ENCODE data around the gene CNGA2.

Gene CNGA2

DNA sequence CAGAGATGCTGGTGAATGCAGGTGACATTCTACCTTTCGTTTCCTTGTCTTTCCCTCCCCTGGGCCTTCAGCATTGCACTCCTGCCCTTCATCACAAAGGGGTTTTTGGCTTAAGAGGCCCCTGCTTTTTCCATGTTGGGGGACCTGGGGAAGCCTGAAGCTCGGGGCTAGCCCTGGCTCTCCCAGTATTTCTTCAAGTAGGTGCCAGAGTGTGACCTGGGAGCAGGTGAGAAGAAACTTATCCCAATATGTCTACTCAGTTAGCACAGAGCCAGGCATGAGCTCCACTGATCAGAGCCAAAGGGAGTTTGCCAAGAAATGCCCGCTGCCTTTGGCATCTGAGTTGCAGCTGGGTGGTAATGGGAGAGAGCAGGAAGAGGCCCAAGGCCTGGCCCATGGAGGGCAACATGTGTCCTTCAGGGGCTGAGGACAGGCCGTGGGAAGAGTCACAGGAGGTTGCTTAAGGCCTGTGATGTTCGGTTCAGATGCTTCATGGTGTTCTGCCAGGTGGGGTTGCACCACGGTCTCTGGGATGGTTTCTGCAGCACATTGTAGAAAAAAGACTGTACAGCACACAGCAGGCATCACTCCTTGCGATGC lies 31.7 kb upstream of the CNGA2 start:
- no peak for TF ChIP-seq GATA3 (IDR thresholded peaks at IDR 0.05; ENCODE audit: low read depth, low read length)
- no peak for TF ChIP-seq GATA2 (IDR thresholded peaks at IDR 0.05; ENCODE audit: low read depth, low read length)

DNA sequence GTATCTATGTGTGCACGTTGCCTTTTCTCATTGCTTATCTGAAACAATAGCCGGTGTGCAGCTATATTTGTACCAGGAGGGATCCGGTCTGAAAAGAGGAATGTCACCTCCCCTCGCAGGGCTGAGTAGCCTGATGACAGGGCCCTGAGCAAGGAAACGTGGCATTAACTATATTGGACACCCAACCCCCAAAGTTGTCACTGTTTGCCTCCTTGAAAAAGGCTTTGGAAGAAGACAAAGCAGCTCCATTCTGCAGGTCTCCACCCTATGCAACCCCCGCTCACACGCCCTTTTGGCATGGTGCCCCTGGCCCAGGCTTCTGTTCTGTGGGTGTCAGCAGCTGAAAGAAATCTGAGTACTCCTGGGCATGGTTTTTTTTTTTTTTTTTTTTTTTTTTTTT lies 31.1 kb upstream of the CNGA2 start:
- TF ChIP-seq GATA2 (IDR thresholded peaks at IDR 0.05; ENCODE audit: low read depth, low read length) = no peak
- TF ChIP-seq GATA3 (IDR thresholded peaks at IDR 0.05; ENCODE audit: low read depth, low read length) = no peak

DNA sequence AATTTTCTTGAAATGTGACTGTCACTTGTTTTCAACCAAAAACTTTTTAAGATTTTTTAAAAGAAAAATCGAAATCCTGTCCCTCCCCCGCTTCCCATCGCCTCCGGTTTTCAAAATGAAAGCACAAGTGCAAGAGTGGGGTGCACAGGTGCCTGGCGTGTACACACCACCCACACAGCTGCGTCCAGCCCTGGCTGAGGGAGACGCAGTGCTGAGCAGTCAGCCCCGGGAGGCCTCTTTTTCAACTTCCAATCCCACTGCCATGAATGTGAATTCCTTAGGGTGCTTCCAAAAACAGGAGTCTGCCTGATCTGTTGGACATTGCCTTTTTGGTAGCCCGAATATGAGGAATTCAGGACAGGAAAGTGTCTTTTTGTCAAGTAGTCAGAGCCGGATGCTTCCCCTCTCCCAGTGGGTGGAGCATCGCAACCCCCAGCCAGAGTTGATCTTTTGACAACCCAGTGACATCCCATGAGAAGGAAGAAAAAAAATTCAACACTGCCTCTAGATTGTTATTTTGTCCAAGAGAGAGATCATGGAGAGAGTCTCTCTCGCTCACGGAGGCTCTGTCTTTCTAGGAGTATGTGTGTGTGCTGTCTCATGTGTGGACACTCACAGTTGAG lies 30.4 kb upstream of the CNGA2 start:
- TF ChIP-seq GATA2 (IDR thresholded peaks at IDR 0.05; ENCODE audit: low read depth, low read length) (no peak), GATA3 (IDR thresholded peaks at IDR 0.05; ENCODE audit: low read depth, low read length) (no peak)

DNA sequence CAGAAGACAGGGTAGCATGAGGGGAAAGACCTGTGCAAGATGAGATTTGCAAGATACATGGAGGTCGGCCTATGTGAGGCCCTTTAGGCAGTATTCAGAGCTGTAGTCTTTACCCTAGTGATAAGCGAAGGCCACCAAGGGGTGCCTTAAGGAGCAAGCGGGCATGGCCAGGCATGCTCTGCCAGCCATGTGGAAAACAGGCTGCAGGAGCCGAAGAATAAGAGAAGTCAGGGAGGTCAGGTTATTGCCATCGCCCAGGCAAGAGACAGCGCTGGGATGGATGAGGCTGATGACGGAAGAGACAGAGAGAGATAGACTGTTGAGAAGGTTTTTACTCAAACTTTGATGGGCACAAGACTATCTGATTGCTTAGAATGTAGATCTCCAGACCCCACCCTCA lies 25.7 kb upstream of the CNGA2 start:
- TF ChIP-seq GATA2 (IDR thresholded peaks at IDR 0.05; ENCODE audit: low read depth, low read length) (no peak), GATA3 (IDR thresholded peaks at IDR 0.05; ENCODE audit: low read depth, low read length) (no peak)

DNA sequence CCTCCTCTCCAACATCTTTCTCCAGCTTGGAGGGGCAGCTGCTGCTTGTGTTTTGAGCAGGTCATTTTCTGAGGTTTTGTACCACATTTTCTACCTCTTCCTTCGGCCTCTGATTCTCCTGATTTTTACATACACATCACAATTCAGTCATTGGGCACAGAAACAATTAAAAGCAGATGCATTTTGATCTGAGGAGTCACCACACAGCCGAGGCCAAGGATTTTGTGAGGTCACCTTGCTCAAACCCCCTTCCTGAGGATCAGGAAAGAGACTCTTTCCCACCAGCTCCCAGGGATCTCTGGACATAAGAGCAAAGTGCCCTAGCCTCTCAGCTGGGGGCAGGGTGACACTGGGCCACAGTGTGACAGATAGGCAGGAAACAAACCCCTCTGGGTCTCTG lies 24.1 kb upstream of the CNGA2 start:
- no peak for TF ChIP-seq GATA2 (IDR thresholded peaks at IDR 0.05; ENCODE audit: low read depth, low read length)

DNA sequence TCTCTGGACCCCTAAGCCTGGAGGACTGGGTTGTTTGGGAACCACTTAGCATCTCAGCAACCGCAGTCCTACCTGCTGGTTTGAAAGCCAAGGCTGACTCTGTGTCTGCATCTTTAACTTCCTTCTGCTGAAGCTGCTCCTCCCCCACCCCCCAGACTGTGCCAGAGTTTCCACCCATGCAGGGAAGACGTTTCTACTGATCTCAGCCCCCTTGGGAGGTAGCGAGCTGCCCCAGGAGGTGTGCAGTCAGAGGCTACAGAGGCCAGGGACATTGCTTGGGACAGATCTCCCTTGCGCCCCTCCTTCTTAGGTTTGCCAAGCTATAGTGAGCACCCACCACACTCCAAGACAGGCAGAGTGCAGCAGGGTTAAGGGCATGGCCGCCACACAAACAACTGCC lies 23.4 kb upstream of the CNGA2 start:
- TF ChIP-seq GATA2 (IDR thresholded peaks at IDR 0.05; ENCODE audit: low read depth, low read length) = no peak
- TF ChIP-seq GATA3 (IDR thresholded peaks at IDR 0.05; ENCODE audit: low read depth, low read length) = no peak

DNA sequence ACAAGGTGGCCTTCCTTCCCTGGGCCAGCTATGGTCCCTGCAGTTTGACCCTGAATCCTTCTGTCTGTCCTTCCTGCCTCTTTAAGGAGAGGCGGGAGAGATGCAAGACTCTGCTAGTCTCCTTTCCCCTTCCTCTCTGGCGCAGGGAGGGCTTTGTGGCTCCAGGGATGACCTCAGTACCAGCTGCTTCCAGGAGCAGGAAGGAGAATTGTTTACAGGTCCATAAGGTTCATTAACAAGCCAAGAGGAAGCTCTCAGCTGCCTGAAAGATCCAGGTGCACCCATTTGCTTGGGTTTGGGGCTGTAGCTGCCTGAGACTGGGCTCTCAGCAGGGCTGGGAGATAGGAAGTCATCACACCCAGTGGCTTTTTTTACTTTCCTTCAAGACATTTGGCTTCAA lies 22.8 kb upstream of the CNGA2 start:
- no peak for TF ChIP-seq GATA2 (IDR thresholded peaks at IDR 0.05; ENCODE audit: low read depth, low read length)
- TF ChIP-seq GATA3 (IDR thresholded peaks at IDR 0.05; ENCODE audit: low read depth, low read length) = no peak

DNA sequence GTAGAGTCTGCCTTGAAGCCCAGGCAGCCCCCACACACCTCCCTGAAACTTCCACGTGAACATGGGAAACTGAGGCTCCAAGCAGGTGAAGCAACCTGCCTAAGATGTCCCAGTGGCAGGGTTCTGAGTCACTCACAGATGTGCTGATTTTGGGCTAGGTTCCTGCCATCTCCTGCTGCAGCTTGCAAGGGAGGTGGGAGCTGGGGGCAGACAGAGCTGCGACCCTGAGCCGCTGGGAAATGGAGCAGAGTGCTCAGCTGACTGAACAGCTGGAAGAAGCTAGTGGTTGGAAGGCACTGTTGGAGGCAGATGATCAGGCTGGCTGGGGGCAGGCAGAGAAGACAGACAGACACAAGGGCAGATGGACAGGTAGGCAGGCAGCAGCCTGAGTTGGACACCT lies 22.3 kb upstream of the CNGA2 start:
- TF ChIP-seq GATA3 (IDR thresholded peaks at IDR 0.05; ENCODE audit: low read depth, low read length) (no peak), GATA2 (IDR thresholded peaks at IDR 0.05; ENCODE audit: low read depth, low read length) (no peak)

DNA sequence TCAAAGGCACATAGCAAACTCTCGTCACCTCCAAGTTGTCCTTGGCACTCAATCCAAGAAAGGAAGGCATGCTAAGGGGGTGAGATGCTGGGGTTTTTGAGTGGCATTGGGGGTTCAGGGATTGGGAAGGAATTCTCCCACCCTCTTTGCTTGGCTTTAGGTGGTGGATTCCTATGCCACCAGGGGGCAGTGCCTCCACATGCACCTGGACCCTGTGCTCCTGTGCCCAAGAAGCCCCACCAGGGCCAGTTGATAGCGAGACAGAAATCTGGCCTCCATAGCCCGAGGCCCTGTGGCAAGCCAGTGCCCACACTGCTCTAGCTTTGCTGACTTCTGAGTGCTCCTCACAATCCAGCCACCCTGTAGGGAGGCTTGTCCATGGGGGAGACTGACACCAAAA lies 20.7 kb upstream of the CNGA2 start:
- TF ChIP-seq GATA2 (IDR thresholded peaks at IDR 0.05; ENCODE audit: low read depth, low read length) (no peak), GATA3 (IDR thresholded peaks at IDR 0.05; ENCODE audit: low read depth, low read length) (no peak)

DNA sequence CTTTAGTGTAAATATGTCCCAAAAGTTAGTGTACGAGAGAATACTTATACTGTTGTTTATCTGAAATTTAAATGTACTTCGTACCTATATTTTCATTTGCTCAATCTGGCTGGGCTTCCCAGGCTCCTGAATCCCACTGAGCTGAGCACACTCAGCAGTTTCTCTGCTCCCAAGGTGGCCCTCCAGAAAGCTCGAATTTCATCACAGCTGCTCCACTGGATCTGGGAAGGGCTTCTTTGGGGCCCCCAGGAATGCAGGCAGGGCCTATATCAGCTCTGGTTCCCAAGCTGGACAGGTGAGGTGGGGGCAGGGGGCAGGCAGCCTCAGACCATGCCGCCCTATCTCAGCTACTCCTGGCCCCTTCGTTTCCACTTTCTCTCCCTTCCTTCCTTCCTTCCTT lies 20.2 kb upstream of the CNGA2 start:
- no peak for TF ChIP-seq GATA2 (IDR thresholded peaks at IDR 0.05; ENCODE audit: low read depth, low read length)
- no peak for TF ChIP-seq GATA3 (IDR thresholded peaks at IDR 0.05; ENCODE audit: low read depth, low read length)

DNA sequence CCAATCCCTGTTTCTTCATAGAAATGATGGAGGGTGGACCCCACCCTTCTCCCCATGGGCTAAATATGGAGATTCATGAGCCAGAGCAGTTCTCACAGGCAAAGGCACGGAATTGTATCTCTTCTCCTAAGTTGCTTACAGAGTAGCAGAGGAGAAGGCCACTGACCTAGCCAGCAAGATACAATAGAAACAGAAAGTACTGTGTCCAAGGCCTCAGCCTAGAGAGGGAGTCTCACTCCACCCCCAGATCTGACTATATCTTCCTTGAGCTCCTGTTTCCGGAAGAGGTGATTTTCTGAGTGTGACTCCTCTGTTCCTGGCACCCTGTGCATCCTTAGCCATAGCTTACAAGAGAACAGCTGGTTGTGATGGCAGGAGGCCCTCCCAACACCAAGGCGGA lies 18.8 kb upstream of the CNGA2 start, which contains the start of gene FATE1:
TSS of gene FATE1 (plus strand) at position 284 of the 400 bp plus-strand sequence. CDS start at position 369, 85 bp downstream.
- TF ChIP-seq GATA2 (IDR thresholded peaks at IDR 0.05; ENCODE audit: low read depth, low read length) = no peak
- TF ChIP-seq GATA3 (IDR thresholded peaks at IDR 0.05; ENCODE audit: low read depth, low read length) = no peak

DNA sequence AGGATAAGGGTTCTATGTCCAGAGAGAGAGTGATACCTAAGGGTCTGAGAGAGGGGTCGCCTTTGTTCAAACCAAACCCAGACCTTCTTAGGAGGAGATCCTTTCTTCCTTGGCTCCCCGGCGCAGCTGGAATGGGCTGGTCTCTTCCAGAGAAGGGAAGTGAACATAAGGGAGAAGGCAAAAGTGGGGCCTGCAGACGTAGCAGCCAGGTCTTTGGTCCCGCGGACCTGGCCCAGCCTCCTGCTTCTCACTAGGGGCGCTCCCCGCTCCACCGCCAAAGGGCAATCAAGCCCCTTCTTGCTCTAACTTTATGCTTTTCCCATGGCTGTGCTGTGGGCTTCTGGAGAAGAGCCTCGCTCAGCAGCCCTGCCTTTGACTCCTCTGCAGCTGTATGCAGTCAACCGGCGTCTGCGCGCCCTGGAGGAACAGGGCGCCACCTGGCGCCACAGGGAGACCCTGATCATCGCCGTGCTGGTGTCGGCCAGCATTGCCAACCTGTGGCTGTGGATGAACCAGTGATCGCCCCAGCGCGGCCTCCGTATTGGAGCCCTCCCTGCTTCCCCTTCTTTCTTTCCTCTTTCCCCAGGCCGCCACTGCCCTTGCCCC lies 12.2 kb upstream of the CNGA2 start:
- TF ChIP-seq GATA3 (IDR thresholded peaks at IDR 0.05; ENCODE audit: low read depth, low read length) (no peak), GATA2 (IDR thresholded peaks at IDR 0.05; ENCODE audit: low read depth, low read length) (no peak)

DNA sequence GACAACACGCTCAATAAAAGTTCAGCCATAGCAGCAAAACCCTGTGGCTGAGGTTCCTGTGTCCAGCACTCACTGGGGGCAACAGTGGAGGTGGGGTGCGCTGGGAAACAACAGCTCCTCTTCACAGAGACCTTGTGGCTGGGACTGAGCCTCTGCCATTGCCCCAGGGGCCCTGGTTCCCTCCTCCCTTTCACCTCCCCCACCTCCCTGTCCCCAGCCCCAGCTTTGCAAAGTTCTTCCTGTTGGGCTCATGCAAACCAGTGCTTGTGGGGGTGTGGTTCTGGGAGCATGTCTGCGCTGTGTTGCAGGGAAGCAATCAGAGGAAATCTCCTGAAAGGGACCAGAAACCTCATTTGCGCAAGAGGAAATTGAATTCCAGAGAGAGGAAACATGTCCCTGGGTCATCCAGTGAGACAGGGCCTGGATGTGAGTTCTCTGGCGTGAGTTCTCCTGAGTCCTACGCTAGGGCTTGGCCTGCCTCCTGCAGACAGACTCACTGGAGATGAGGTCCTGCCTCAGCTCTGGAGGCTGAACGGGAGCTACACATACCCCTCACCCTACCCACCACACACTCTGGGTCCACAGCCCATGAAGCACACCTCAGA lies 11.3 kb upstream of the CNGA2 start:
- TF ChIP-seq GATA2 (IDR thresholded peaks at IDR 0.05; ENCODE audit: low read depth, low read length) = no peak

DNA sequence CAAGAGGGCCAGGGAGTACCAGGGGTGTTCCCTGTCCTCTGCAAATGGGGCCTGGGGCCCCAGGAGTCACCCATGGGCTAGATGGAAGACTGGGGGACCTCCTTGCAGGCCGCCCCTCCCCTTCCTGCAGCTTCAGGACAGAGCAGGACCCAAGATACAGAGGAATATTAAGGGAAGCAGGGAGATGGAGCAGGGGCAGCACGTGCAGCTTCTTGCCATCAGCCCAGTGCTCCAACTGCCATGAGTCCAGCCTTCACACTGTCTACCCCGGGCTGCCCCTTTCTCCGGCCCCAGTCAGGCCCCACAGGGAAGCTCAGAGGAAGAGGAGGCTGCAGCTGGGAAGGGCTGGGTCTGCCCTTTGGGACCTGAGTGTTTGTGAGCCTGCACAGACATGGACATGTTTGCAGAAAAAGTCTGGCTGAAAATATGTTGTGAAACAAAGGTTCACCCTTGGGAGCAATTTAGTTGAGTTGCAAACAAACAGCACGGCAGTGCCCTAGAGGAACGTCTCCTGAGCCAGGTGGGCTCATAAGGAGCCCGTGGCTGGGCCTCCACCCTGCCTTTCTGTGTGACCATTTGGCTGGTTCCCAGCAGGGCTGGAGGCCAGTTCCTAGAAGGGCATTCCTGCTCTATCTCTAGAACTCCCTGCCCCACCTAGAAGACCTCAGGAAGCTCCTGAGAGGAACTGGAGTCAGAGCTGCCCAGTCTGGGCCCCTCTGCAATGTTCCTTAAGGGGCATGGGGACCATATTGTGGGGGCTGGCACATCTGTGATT lies 9.8 kb upstream of the CNGA2 start:
- TF ChIP-seq GATA3 (IDR thresholded peaks at IDR 0.05; ENCODE audit: low read depth, low read length) (no peak), GATA2 (IDR thresholded peaks at IDR 0.05; ENCODE audit: low read depth, low read length) (no peak)
